ENCODE data around the gene HPSE. TPM values are rescaled to one million over a fixed set of nuclear protein-coding genes. Genes with fewer than 3 reads are reported as not detected.

Gene HPSE
- total and polyA plus RNA-seq, 9 of the 15 experiments (the other 6 are each of a cell fraction or from before 2014, with no cell fraction given), result 0.01 to 0.42 (median 0.14) TPM; not detected in 1

- Histone ChIP-seq H3K79me2 (ENCODE audit: control insufficient read depth, insufficient read depth, low read length) (peaks cover 9% of the 10 kb centered on the region; the same call in 1 of the 3 replicates), H3K4me3 (peak overlapping the region; percentile 75), H3K27ac (ENCODE audit: extremely low read depth, low read depth, low read length) (peak overlapping the region; percentile 88), H3K9ac (ENCODE audit: insufficient read depth in 1 of 2, low read depth in 2 of 2, low read length in 2 of 2) (peak overlapping the region in 1 of 2 experiments; percentile 86; a peak in 2 of 4 replicates), H3K4me2 (ENCODE audit: insufficient read depth, low read length) (peak overlapping the region; percentile 75), H3K4me1 (replicated peaks in 1 of 2; ENCODE audit: control insufficient read depth in 2 of 2, insufficient read depth in 2 of 2, low read length in 2 of 2) (peaks cover 5 to 15% of the 10 kb centered on the region in 2 experiments; a peak in 4 of 5 replicates), H4K20me1 (replicated peaks; ENCODE audit: control insufficient read depth, insufficient read depth, low read length) (no peaks in the 10 kb centered on the region), H2AFZ (ENCODE audit: low read depth, low read length) (peak overlapping the region; percentile 99), H3K9me3 (replicated peaks; ENCODE audit: control insufficient read depth, insufficient read depth, low read depth, low read length) (no peaks in the 10 kb centered on the region), H3K36me3 (ENCODE audit: control insufficient read depth, insufficient read depth, low read length) (no peaks in the 10 kb centered on the region; the same call in 2 of the 3 replicates), H3K9me1 (ENCODE audit: control insufficient read depth, insufficient read depth, low read length) (no peaks in the 10 kb centered on the region), H3K27me3 (ENCODE audit: control insufficient read depth in 2 of 2, insufficient read depth in 2 of 2, low read length in 2 of 2) (no peaks in the 10 kb centered on the region)
- intact Hi-C loops (cut with micrococcal nuclease) (loop anchor here (2.0 kb wide), 1 partner anchor 356 kb away; no protein-coding TSS in a partner anchor), in situ Hi-C loops (cut with MboI) (no loop called here)
- peak; percentile 59 for FAIRE-seq
- ATAC-seq, result 0 out of 3 replicates have a peak, but pooled peaks have one; percentile 8
- ChIA-PET POLR2A (interaction anchor here (0.6 to 1.7 kb wide), 6 partner anchors 8 to 554 kb away, joined by 3 to 10 read pairs (median 4); no protein-coding TSS in a partner anchor), CTCF (ENCODE audit: low intra/inter-chr PET ratio) (no interaction called here)
- 2% methylated on average over 9 of the region's 9 CpGs for WGBS (ENCODE audit: insufficient coverage, low coverage, missing lambda C conversion rate)
- peak in 3 of 4 experiments; percentile 11 to 47 (median 46) for DNase-seq (ENCODE audit: extremely low read depth in 1 of 4, low spot score in 3 of 4)
- BruUV-seq (replicated peaks), result TSS peak; percentile 98
- TF ChIP-seq ZNF124 (CRISPR knock-in tag; IDR thresholded peaks at IDR 0.05), result no peak
- no peak for TF ChIP-seq GABPB2 (CRISPR knock-in tag; conservative IDR thresholded peaks at IDR 0.05)
- TF ChIP-seq HMBOX1 (IDR thresholded peaks at IDR 0.05), result peak; percentile 93
- peak; percentile 77 for TF ChIP-seq CHAMP1 (IDR thresholded peaks at IDR 0.05)
- TF ChIP-seq RUNX1 (IDR thresholded peaks at IDR 0.05; ENCODE audit: low read depth), result no peak
- TF ChIP-seq ZBTB40 (IDR thresholded peaks at IDR 0.05), result peak; percentile 51; the same call in 1 of the 2 replicates
- TF ChIP-seq ZBTB40 (CRISPR knock-in tag; IDR thresholded peaks at IDR 0.05), result no peak
- TF ChIP-seq ZFX (CRISPR knock-in tag; IDR thresholded peaks at IDR 0.05), result no peak
- TF ChIP-seq ZNF184 (CRISPR knock-in tag; IDR thresholded peaks at IDR 0.05), result no peak
- no peak for TF ChIP-seq ZFP1 (CRISPR knock-in tag; IDR thresholded peaks at IDR 0.05)
- 0 out of 2 replicates have a peak, but pooled peaks have one; percentile 23 for TF ChIP-seq GABPB1 (CRISPR knock-in tag; IDR thresholded peaks at IDR 0.05)
These were observed 49.6 kb downstream of the HPSE start for GRCh38 chr4:83285055-83285407.

All from K562 (cell line).